ENCODE measurements around the gene IFI27L1.

Gene IFI27L1

DNA sequence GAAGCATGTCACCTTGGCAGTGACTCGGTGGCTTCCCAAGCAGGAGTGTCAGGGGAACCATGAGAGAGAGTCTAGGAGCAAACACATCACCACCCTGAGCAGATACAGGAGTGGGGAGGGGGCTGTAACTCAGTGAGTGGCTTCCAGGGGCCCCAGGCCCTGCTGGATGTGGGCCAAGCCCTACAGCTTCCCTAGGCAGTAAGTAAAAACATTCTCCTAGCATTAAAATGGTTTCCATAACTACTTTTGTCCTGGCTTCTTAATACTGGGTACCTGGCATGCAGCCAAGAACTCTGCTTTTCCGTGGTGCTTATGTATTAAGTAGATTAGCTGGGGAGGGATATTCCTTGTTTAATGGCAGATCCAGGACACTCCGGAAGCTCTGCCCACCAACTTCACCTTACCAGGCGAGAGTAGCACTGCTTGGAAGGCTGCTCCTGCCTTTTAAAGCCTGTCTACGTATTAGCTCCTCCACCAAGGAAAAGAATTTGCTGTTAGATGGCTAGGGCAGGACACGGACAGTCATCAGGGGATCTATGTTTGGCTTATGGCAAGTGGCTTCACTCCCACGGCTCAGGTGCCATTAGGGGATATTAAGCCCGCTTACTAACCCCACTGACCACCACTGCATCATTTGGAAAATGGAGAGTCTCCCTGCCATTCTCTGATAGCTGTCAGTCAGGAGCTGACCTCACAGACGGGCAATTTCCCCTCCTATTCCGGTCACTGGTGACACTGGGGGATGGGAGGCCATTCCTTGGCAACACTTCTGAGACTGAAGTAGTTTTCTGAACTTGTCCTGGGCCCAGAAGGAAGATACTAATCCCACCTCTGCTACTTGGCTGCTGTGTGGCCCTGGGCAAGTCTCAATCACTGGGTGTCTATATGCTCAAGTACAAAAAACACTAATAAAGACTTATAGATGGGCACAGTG is 32.2 kb upstream of the IFI27L1 start:
- in situ Hi-C loops (cut with HindIII; ENCODE audit: low sequenced_read_pairs) = no loop called here
- TF ChIP-seq, protein P1, sequence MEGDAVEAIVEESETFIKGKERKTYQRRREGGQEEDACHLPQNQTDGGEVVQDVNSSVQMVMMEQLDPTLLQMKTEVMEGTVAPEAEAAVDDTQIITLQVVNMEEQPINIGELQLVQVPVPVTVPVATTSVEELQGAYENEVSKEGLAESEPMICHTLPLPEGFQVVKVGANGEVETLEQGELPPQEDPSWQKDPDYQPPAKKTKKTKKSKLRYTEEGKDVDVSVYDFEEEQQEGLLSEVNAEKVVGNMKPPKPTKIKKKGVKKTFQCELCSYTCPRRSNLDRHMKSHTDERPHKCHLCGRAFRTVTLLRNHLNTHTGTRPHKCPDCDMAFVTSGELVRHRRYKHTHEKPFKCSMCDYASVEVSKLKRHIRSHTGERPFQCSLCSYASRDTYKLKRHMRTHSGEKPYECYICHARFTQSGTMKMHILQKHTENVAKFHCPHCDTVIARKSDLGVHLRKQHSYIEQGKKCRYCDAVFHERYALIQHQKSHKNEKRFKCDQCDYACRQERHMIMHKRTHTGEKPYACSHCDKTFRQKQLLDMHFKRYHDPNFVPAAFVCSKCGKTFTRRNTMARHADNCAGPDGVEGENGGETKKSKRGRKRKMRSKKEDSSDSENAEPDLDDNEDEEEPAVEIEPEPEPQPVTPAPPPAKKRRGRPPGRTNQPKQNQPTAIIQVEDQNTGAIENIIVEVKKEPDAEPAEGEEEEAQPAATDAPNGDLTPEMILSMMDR (IDR thresholded peaks at IDR 0.05; ENCODE audit: low read depth, low read length) = no peak
- DNase-seq (ENCODE audit: low read depth, low spot score) = no peak
- no peak overlapping the region for H3K4me3 ChIP-seq (ENCODE audit: low read depth, low read length)

DNA sequence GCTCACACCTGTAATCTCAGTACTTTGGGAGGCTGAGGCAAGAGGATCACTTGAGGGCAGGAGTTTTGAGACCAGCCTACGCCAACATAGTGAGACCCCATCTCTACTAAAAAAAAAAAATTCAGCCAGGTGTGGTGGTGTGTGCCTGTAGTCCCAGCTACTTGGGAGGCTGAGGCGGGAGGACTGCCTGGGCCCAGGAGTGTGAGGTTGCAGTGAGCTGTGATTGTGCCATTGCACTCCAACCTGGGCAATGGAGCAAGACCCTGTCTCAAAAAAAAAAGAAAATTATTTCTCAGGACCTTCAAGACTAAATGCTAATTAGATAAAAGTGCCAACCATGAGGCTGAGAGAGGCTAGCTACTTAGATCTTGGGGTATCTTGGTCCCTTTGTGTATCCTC is 31.5 kb upstream of the IFI27L1 start:
- H3K4me3 ChIP-seq (ENCODE audit: low read depth, low read length) = no peak overlapping the region
- no peak for DNase-seq (ENCODE audit: low read depth, low spot score)
- in situ Hi-C loops (cut with HindIII; ENCODE audit: low sequenced_read_pairs) = no loop called here
- TF ChIP-seq, protein P1 (IDR thresholded peaks at IDR 0.05; ENCODE audit: low read depth, low read length) = no peak

DNA sequence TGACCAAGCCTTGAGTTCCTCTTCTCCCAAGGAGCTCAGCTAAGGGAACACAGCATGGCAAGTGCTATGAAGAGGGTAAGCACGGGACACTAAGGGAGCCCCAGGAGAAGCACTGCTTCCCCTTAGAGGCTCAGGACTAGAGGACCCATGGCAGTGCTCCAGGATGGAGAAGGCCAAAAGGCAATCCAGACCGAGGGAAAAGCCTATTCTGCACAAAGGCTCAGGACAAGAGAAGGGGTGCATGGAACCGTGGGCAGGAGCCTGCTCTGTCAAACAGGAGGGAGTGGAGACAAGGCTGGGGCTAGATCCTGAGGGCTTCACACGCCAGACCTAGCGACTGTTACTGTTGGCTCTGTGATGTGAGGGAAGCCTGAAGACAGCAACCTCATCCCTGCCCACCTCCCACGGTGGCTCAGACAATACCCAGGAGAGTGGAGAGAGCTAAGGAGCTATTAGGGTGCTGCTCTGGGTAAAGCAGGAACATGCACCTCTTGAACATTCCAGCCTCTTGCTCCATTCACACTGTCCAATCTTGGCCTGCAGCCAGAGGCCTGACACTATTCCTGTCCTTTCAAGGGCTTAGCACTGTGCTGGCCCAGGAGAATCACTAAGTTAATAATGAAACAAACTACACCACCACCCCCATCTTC is 30.8 kb upstream of the IFI27L1 start:
- H3K4me3 ChIP-seq (ENCODE audit: low read depth, low read length) = no peak overlapping the region
- in situ Hi-C loops (cut with HindIII; ENCODE audit: low sequenced_read_pairs) = no loop called here
- TF ChIP-seq, protein P1 (IDR thresholded peaks at IDR 0.05; ENCODE audit: low read depth, low read length) = no peak
- no peak for DNase-seq (ENCODE audit: low read depth, low spot score)

DNA sequence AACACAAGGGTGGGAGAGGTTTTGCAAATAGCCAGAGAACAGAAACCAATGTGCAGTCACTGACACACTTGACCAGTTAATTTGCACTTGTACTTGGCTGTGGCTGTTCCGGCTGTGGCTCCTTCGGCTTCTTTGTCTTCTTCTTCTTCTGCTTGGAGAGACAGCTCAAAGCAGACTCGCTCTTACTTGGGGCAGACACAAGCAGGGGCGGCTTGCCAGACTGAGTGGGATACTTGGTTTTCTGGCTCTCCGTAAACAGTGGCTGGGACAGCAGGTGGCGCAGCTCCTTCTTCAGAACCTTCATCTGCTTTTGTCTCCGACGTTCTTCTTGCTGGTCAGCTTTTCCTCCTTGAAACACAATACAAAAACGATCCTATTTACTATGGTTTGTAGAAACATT is 30.0 kb upstream of the IFI27L1 start:
- in situ Hi-C loops (cut with HindIII; ENCODE audit: low sequenced_read_pairs) = no loop called here
- TF ChIP-seq, protein P1 (IDR thresholded peaks at IDR 0.05; ENCODE audit: low read depth, low read length) = peak; percentile 71
- peak; percentile 68 for DNase-seq (ENCODE audit: low read depth, low spot score)
- H3K4me3 ChIP-seq (ENCODE audit: low read depth, low read length) = no peak overlapping the region

DNA sequence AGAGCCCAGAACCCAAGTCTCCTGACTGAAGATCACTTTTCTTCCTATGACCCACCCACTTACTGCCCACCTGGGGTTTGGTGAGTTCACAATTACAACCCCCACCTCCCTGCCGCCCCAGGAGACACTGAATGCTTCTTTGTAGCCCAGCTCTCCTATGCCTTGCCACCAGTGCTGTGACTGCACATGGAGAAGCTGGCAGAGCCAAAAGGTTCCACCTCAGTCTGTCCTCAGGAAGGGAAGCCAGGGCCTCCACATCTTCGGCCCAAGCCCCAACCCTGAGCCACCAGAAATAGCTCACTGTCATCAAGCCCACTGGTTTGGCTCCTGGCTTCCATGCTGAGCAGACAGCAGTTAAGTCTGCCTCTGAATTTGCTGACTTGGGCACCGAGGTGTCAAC is 29.3 kb upstream of the IFI27L1 start:
- no peak overlapping the region for H3K4me3 ChIP-seq (ENCODE audit: low read depth, low read length)
- no peak for DNase-seq (ENCODE audit: low read depth, low spot score)
- TF ChIP-seq, protein P1 (IDR thresholded peaks at IDR 0.05; ENCODE audit: low read depth, low read length) = no peak
- in situ Hi-C loops (cut with HindIII; ENCODE audit: low sequenced_read_pairs) = no loop called here

DNA sequence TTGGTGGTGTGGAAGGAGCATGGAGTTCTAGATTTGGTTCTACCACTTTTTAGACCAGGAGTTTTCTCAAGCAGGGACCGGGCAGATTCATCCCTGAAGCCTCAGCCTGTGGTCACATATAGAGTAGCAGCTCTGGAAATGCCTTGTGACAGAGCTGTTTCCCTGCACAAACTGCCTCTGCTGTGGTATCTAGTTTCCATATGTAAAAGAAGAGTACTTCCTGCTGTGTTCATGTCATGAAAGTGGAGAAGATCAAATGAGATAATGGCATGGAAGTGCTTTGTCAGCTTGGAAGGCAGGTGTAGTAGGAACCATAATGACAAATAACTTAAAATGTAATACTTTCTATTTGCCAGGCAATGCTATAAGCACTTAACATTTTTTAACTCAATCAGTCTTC is 28.9 kb upstream of the IFI27L1 start:
- TF ChIP-seq, protein P1 (IDR thresholded peaks at IDR 0.05; ENCODE audit: low read depth, low read length) = no peak
- DNase-seq (ENCODE audit: low read depth, low spot score) = no peak
- in situ Hi-C loops (cut with HindIII; ENCODE audit: low sequenced_read_pairs) = no loop called here
- H3K4me3 ChIP-seq (ENCODE audit: low read depth, low read length) = no peak overlapping the region
